ENCODE results near the gene LYSET.

The LYSET gene

DNA sequence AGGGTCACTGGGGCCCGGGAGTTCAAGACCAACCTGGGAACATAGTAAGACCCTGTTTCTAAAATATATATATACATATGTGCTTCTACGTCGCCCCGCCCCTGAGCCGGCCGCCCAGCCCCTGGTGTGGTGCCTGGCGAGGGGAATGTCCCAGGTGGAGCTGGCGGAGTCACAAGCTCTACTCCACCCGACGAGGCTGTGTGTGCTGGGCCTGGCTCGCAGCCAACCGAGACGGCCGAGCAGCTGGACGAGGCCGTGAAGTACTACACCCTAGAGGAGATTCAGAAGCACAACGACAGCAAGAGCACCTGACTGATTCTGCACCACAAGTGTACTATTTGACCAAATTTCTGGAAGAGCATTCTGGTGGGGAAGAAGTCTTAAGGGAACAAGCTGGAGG, 47.3 kb upstream of the LYSET start:
- DNase-seq = no peak
- Histone ChIP-seq H3K79me1 (replicated peaks; ENCODE audit: low read length, poor library complexity, severe bottlenecking) (no peaks in the 10 kb centered on the region), H2BK120ac (ENCODE audit: low read depth, low read length) (no peak overlapping the region), H3K18ac (ENCODE audit: low read depth in 1 of 2, low read length in 2 of 2) (no peak overlapping the region), H3K4me3 (ENCODE audit: insufficient read depth in 1 of 2, low read depth in 1 of 2, low read length in 2 of 2) (no peak overlapping the region), H3K4me1 (ENCODE audit: control insufficient read depth, insufficient read depth, low read depth, low read length) (no peaks in the 10 kb centered on the region), H3K27me3 (ENCODE audit: control insufficient read depth in 1 of 2, insufficient read depth in 1 of 2, low read length in 2 of 2) (peaks cover 0 to 11% of the 10 kb centered on the region in 2 experiments), H3K9ac (ENCODE audit: low read length) (no peak overlapping the region), H4K91ac (ENCODE audit: low read length) (no peak overlapping the region), H2BK5ac (ENCODE audit: low read depth, low read length, poor library complexity, severe bottlenecking) (no peak overlapping the region), H3K4ac (ENCODE audit: low read depth in 1 of 2, low read length in 2 of 2) (no peak overlapping the region), H4K8ac (ENCODE audit: low read length) (no peak overlapping the region), H3K23ac (ENCODE audit: low read length in 2 of 2) (no peak overlapping the region), H3K4me2 (ENCODE audit: low read length, poor library complexity, severe bottlenecking) (no peak overlapping the region), H2AFZ (ENCODE audit: low read depth, low read length) (no peak overlapping the region), H3K9me3 (ENCODE audit: control insufficient read depth, low read length) (no peaks in the 10 kb centered on the region), H2BK15ac (ENCODE audit: low read depth, poor library complexity, severe bottlenecking) (no peak overlapping the region), H3K27ac (ENCODE audit: low read length, poor library complexity, severe bottlenecking) (no peak overlapping the region), H3K14ac (ENCODE audit: low read length in 2 of 2) (no peak overlapping the region), H3K36me3 (ENCODE audit: control insufficient read depth in 1 of 2, insufficient read depth in 2 of 2, low read depth in 1 of 2, low read length in 2 of 2) (no peaks in the 10 kb centered on the region), H2BK12ac (ENCODE audit: low read length in 2 of 2) (no peak overlapping the region), H2AK5ac (ENCODE audit: low read length, severe bottlenecking) (no peak overlapping the region)
- WGBS = 78% methylated on average over 16 of the region's 17 CpGs

DNA sequence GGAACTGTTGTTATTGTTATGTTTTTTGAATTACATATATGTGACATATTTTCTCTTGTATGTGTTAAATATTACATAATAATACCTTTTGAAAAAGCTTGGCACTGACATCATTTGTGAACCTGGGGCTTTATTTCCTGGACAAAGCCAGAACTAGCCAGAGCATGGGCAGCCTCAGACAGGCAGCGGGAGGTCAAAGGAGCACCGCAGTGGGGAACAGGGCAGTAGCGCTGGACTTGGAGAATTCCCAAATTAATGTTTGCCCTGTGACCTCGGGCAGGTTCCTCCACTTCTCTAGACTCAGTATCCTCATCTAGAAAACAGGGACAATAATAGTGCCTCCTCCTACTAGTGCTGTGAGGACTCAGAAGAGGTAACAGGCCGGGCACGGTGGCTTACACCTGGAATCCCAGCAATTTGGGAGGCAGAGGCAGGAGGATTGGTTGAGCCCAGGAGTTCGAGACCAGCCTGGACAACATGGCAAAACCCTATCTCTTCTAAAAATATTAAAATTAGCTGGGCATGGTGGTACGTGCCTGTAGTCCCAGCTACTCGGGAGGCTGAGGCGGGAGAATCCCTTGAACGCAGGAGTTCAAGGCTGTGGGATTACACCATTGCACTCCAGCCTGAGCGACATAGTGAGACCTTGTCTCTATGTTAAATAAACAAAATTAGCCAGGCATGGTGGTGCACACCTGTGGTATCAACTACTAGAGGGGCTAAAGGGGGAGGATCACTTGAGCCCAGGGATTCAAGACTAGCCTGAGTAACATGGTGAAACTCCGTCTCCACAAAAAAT, 42.1 kb upstream of the LYSET start:
- Histone ChIP-seq H3K36me3 (ENCODE audit: control insufficient read depth in 1 of 2, insufficient read depth in 2 of 2, low read depth in 1 of 2, low read length in 2 of 2) (no peaks in the 10 kb centered on the region), H4K8ac (ENCODE audit: low read length) (no peak overlapping the region), H3K4me3 (ENCODE audit: insufficient read depth in 1 of 2, low read depth in 1 of 2, low read length in 2 of 2) (no peak overlapping the region), H2BK12ac (ENCODE audit: low read length in 2 of 2) (no peak overlapping the region), H3K27ac (ENCODE audit: low read length, poor library complexity, severe bottlenecking) (no peak overlapping the region), H3K14ac (ENCODE audit: low read length in 2 of 2) (no peak overlapping the region), H2BK15ac (ENCODE audit: low read depth, poor library complexity, severe bottlenecking) (no peak overlapping the region), H3K4me1 (ENCODE audit: control insufficient read depth, insufficient read depth, low read depth, low read length) (no peaks in the 10 kb centered on the region), H3K27me3 (ENCODE audit: control insufficient read depth in 1 of 2, insufficient read depth in 1 of 2, low read length in 2 of 2) (peaks cover 0 to 17% of the 10 kb centered on the region in 2 experiments), H2BK5ac (ENCODE audit: low read depth, low read length, poor library complexity, severe bottlenecking) (no peak overlapping the region), H3K23ac (ENCODE audit: low read length in 2 of 2) (no peak overlapping the region), H2AK5ac (ENCODE audit: low read length, severe bottlenecking) (no peak overlapping the region), H3K79me1 (replicated peaks; ENCODE audit: low read length, poor library complexity, severe bottlenecking) (no peaks in the 10 kb centered on the region), H3K9me3 (ENCODE audit: control insufficient read depth, low read length) (no peaks in the 10 kb centered on the region), H3K18ac (ENCODE audit: low read depth in 1 of 2, low read length in 2 of 2) (no peak overlapping the region), H3K9ac (ENCODE audit: low read length) (no peak overlapping the region), H3K4me2 (ENCODE audit: low read length, poor library complexity, severe bottlenecking) (no peak overlapping the region), H4K91ac (ENCODE audit: low read length) (no peak overlapping the region), H2AFZ (ENCODE audit: low read depth, low read length) (no peak overlapping the region), H2BK120ac (ENCODE audit: low read depth, low read length) (no peak overlapping the region), H3K4ac (ENCODE audit: low read depth in 1 of 2, low read length in 2 of 2) (no peak overlapping the region)
- DNase-seq = no peak
- 82% methylated on average over 13 of the region's 13 CpGs for WGBS

DNA sequence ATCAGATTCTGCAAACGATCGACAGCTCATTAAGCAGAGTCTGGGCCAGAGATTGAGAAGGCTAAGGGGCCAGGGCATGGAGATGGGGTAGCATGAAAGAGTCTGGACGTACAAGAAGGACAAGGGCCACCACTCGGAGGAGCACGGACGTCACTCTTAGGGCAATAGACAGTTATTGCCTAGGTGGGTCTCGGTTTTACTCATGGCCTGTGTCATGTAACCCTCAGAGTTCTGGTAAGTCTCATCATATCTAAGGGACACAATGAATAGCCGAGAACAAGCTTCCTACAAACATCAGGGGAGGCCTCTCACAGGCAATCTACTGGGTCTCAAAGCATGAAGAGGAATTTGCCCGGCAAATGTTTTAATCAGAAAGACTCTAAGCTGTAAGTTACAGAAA, 39.0 kb upstream of the LYSET start:
- Histone ChIP-seq H3K27ac (ENCODE audit: low read length, poor library complexity, severe bottlenecking) (no peak overlapping the region), H3K18ac (ENCODE audit: low read depth in 1 of 2, low read length in 2 of 2) (no peak overlapping the region)

DNA sequence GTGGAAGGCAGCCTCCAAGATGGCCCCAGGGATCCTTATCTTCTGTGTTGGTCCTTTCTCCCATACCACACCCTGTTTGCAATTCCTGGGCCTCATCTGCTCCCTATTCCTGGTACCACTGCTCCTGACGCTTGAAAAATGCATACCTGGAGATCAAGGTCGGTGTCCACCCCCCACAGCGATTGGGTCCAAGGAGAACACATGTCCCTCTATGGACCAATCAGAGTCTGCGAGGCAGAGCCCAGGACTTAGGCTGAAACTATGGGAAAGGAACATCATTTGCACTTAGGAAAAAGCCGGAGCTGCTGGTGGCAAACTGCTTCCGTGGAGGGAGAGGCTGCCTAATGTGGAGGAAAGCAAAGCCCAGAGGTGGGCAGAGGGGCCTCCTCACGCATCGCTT, 36.1 kb upstream of the LYSET start:
- DNase-seq = no peak
- H2BK12ac ChIP-seq (ENCODE audit: low read length in 2 of 2) = no peak overlapping the region
- no peak overlapping the region for H3K14ac ChIP-seq (ENCODE audit: low read length in 2 of 2)

More for the DNA sequence above, 39.0 kb upstream of the LYSET start:
- Histone ChIP-seq H3K9ac (ENCODE audit: low read length) (no peak overlapping the region), H3K14ac (ENCODE audit: low read length in 2 of 2) (no peak overlapping the region), H2AK5ac (ENCODE audit: low read length, severe bottlenecking) (no peak overlapping the region), H4K8ac (ENCODE audit: low read length) (no peak overlapping the region), H3K4me2 (ENCODE audit: low read length, poor library complexity, severe bottlenecking) (no peak overlapping the region), H2BK15ac (ENCODE audit: low read depth, poor library complexity, severe bottlenecking) (no peak overlapping the region), H3K4ac (ENCODE audit: low read depth in 1 of 2, low read length in 2 of 2) (no peak overlapping the region), H3K23ac (ENCODE audit: low read length in 2 of 2) (no peak overlapping the region), H3K9me3 (ENCODE audit: control insufficient read depth, low read length) (no peaks in the 10 kb centered on the region), H4K91ac (ENCODE audit: low read length) (no peak overlapping the region), H3K27me3 (ENCODE audit: control insufficient read depth in 1 of 2, insufficient read depth in 1 of 2, low read length in 2 of 2) (peaks cover 0 to 17% of the 10 kb centered on the region in 2 experiments), H2AFZ (ENCODE audit: low read depth, low read length) (no peak overlapping the region), H2BK5ac (ENCODE audit: low read depth, low read length, poor library complexity, severe bottlenecking) (no peak overlapping the region), H3K36me3 (ENCODE audit: control insufficient read depth in 1 of 2, insufficient read depth in 2 of 2, low read depth in 1 of 2, low read length in 2 of 2) (no peaks in the 10 kb centered on the region), H3K4me1 (ENCODE audit: control insufficient read depth, insufficient read depth, low read depth, low read length) (peaks cover 4% of the 10 kb centered on the region), H2BK12ac (ENCODE audit: low read length in 2 of 2) (no peak overlapping the region), H3K4me3 (ENCODE audit: insufficient read depth in 1 of 2, low read depth in 1 of 2, low read length in 2 of 2) (no peak overlapping the region), H2BK120ac (ENCODE audit: low read depth, low read length) (no peak overlapping the region), H3K79me1 (replicated peaks; ENCODE audit: low read length, poor library complexity, severe bottlenecking) (no peaks in the 10 kb centered on the region)
- WGBS = 85% methylated on average over 9 of the region's 9 CpGs
- DNase-seq = no peak

More for the DNA sequence above, 36.1 kb upstream of the LYSET start:
- Histone ChIP-seq H2BK15ac (ENCODE audit: low read depth, poor library complexity, severe bottlenecking) (no peak overlapping the region), H2BK120ac (ENCODE audit: low read depth, low read length) (no peak overlapping the region), H3K9ac (ENCODE audit: low read length) (no peak overlapping the region), H3K18ac (ENCODE audit: low read depth in 1 of 2, low read length in 2 of 2) (no peak overlapping the region), H3K9me3 (ENCODE audit: control insufficient read depth, low read length) (no peaks in the 10 kb centered on the region), H2AFZ (ENCODE audit: low read depth, low read length) (no peak overlapping the region), H3K4me1 (ENCODE audit: control insufficient read depth, insufficient read depth, low read depth, low read length) (peaks cover 4% of the 10 kb centered on the region), H3K36me3 (ENCODE audit: control insufficient read depth in 1 of 2, insufficient read depth in 2 of 2, low read depth in 1 of 2, low read length in 2 of 2) (no peaks in the 10 kb centered on the region), H3K23ac (ENCODE audit: low read length in 2 of 2) (no peak overlapping the region), H3K4me3 (ENCODE audit: insufficient read depth in 1 of 2, low read depth in 1 of 2, low read length in 2 of 2) (no peak overlapping the region), H4K8ac (ENCODE audit: low read length) (no peak overlapping the region), H3K27ac (ENCODE audit: low read length, poor library complexity, severe bottlenecking) (no peak overlapping the region), H3K79me1 (replicated peaks; ENCODE audit: low read length, poor library complexity, severe bottlenecking) (no peaks in the 10 kb centered on the region), H3K4me2 (ENCODE audit: low read length, poor library complexity, severe bottlenecking) (no peak overlapping the region), H2AK5ac (ENCODE audit: low read length, severe bottlenecking) (no peak overlapping the region), H3K4ac (ENCODE audit: low read depth in 1 of 2, low read length in 2 of 2) (no peak overlapping the region), H4K91ac (ENCODE audit: low read length) (no peak overlapping the region), H2BK5ac (ENCODE audit: low read depth, low read length, poor library complexity, severe bottlenecking) (no peak overlapping the region), H3K27me3 (ENCODE audit: control insufficient read depth in 1 of 2, insufficient read depth in 1 of 2, low read length in 2 of 2) (peaks cover 0 to 13% of the 10 kb centered on the region in 2 experiments)
- WGBS = 90% methylated on average over 8 of the region's 8 CpGs

Measured in mesenchymal stem cell (in vitro differentiated cells and primary cell).